DOHH2 (cell line): ENCODE results near the gene ZNF341.
A peak's percentile ranks its signal among the peaks of the same experiment; 100 is the strongest.

Experiments used
- H3F3A ChIP-seq: fragments of 200-600 bp; sonication (generic), shearing (Covaris generic); 2 replicates; pipeline ENCODE4 v1.6.0; 2016; ENCODE audit warnings: antibody characterized with exemption, mild to moderate bottlenecking; ENCODE audit not compliant: control insufficient read depth, insufficient read depth
- H3K27ac ChIP-seq: fragments of 200-600 bp; sonication (generic); 2 replicates; pipeline ENCODE4 v1.5.1; 2014; ENCODE audit warnings: low read depth, mild to moderate bottlenecking, low read length, moderate library complexity
- H3K27me3 ChIP-seq: fragments of 200-600 bp; sonication (generic); 2 replicates; pipeline ENCODE4 v1.6.1; 2014; ENCODE audit warnings: mild to moderate bottlenecking, low read length, mixed read lengths; ENCODE audit not compliant: control insufficient read depth
- H3K36me3 ChIP-seq: fragments of 200-600 bp; sonication (generic); 2 replicates; pipeline ENCODE4 v1.6.1; 2014; ENCODE audit warnings: mild to moderate bottlenecking, low read length, moderate library complexity, mixed read lengths; ENCODE audit not compliant: control insufficient read depth
- H3K4me1 ChIP-seq: fragments of 200-600 bp; sonication (generic); 2 replicates; pipeline ENCODE4 v1.6.1; 2014; ENCODE audit warnings: mild to moderate bottlenecking, low read length, mixed read lengths; ENCODE audit not compliant: control insufficient read depth
- H3K4me2 ChIP-seq: fragments of 200-600 bp; sonication (generic); 2 replicates; pipeline ENCODE4 v1.6.0; 2014; ENCODE audit warnings: mild to moderate bottlenecking, low read length, moderate library complexity
- H3K4me3 ChIP-seq: fragments of 200-600 bp; sonication (generic); 2 replicates; pipeline ENCODE4 v1.5.1; 2014; ENCODE audit warnings: mild to moderate bottlenecking, low read length, mixed read lengths
- H3K79me2 ChIP-seq: fragments of 200-600 bp; sonication (generic); 2 replicates; pipeline ENCODE4 v1.6.1; 2014; ENCODE audit warnings: mild to moderate bottlenecking, low read length, mixed read lengths; ENCODE audit not compliant: control insufficient read depth
- H3K9me2 ChIP-seq: fragments of 200-600 bp; sonication (generic); replicated peaks from 2 replicates; pipeline ENCODE4 v1.6.1; 2014; ENCODE audit warnings: mild to moderate bottlenecking, low read length, mixed read lengths; ENCODE audit not compliant: control insufficient read depth
- H3K9me3 ChIP-seq: fragments of 200-600 bp; sonication (generic); 2 replicates; pipeline ENCODE4 v1.6.1; 2014; ENCODE audit warnings: antibody characterized with exemption, low read length, mixed read lengths; ENCODE audit not compliant: control insufficient read depth, insufficient read depth
- H4K20me1 ChIP-seq: fragments of 200-600 bp; sonication (generic); 2 replicates; pipeline ENCODE4 v1.6.0; 2014; ENCODE audit warnings: low read depth, mild to moderate bottlenecking, antibody characterized with exemption, low read length, moderate library complexity; ENCODE audit not compliant: control insufficient read depth, insufficient read depth
- CTCF ChIP-seq: fragments of 200-600 bp; sonication (generic); IDR thresholded peaks from one replicate; pipeline ENCODE4 v1.5.1; 2014; ENCODE audit warnings: antibody characterized with exemption, mild to moderate bottlenecking, low read depth, low read length; ENCODE audit not compliant: poor library complexity, severe bottlenecking
- EZH2phosphoT487 ChIP-seq: fragments of 200-600 bp; sonication (generic); IDR thresholded peaks from 2 replicates; pipeline ENCODE4 v1.6.1; 2017; ENCODE audit warnings: borderline replicate concordance, mild to moderate bottlenecking, antibody characterized with exemption, low read length, moderate library complexity, mixed read lengths

The ZNF341 gene

GRCh38 chr20:33686100-33686983, 45.5 kb upstream of the ZNF341 start, which contains the start of gene E2F1:
TSS of gene E2F1 (minus strand) at chr20:33686385. CDS start at chr20:33686264, 121 bp downstream.
- Histone ChIP-seq H3K9me2 (no peaks in the 10 kb centered on the region), H3K4me1 (peaks cover 65% of the 10 kb centered on the region), H3K36me3 (peaks cover 38% of the 10 kb centered on the region), H3K27ac (peak within 1 kb of the TSS; percentile 95), H4K20me1 (peaks cover 17% of the 10 kb centered on the region), H3K27me3 (no peaks in the 10 kb centered on the region), H3K9me3 (no peaks in the 10 kb centered on the region), H3F3A (peaks cover 7% of the 10 kb centered on the region), H3K79me2 (peaks cover 45% of the 10 kb centered on the region), H3K4me3 (peak within 1 kb of the TSS; percentile 89), H3K4me2 (peak within 1 kb of the TSS; percentile 99)
- TF ChIP-seq CTCF (peak; percentile 26), EZH2phosphoT487 (no peak)

GRCh38 chr20:33686984-33687366, 44.8 kb upstream of the ZNF341 start:
- Histone ChIP-seq H3K27me3 (no peaks in the 10 kb centered on the region), H3K4me2 (peak overlapping the region; percentile 85), H4K20me1 (peaks cover 17% of the 10 kb centered on the region), H3F3A (peaks cover 7% of the 10 kb centered on the region), H3K4me1 (peaks cover 58% of the 10 kb centered on the region), H3K79me2 (peaks cover 38% of the 10 kb centered on the region), H3K27ac (peak overlapping the region; percentile 4; the same call in 1 of the 2 replicates), H3K4me3 (peak overlapping the region; percentile 62), H3K36me3 (peaks cover 34% of the 10 kb centered on the region), H3K9me3 (no peaks in the 10 kb centered on the region), H3K9me2 (no peaks in the 10 kb centered on the region)
- TF ChIP-seq EZH2phosphoT487 (no peak), CTCF (no peak)

- H3F3A ChIP-seq, result peaks cover 7% of the 10 kb centered on the region
- H3K27ac ChIP-seq, result no peak overlapping the region
- H3K27me3 ChIP-seq, result no peaks in the 10 kb centered on the region
- H3K4me2 ChIP-seq, result peak overlapping the region; percentile 85
- H3K9me2 ChIP-seq, result no peaks in the 10 kb centered on the region
- peaks cover 13% of the 10 kb centered on the region for H4K20me1 ChIP-seq
- peaks cover 34% of the 10 kb centered on the region for H3K79me2 ChIP-seq
- peaks cover 29% of the 10 kb centered on the region for H3K36me3 ChIP-seq
- H3K4me3 ChIP-seq, result no peak overlapping the region
- H3K4me1 ChIP-seq, result peaks cover 54% of the 10 kb centered on the region
- H3K9me3 ChIP-seq, result no peaks in the 10 kb centered on the region
- TF ChIP-seq EZH2phosphoT487, result no peak
- TF ChIP-seq CTCF, result no peak
Observed at GRCh38 chr20:33687370-33687915, 44.4 kb upstream of the ZNF341 start.
